UCSD-AML1 (cell line): ENCODE measurements around the gene SLC9C1.

ENCODE experiments used
- DNase-seq: peaks from one replicate; lab custom pipeline; 2025; ENCODE audit not compliant: unreplicated experiment; lab: John Stamatoyannopoulos, UW

Gene SLC9C1

GRCh38 chr3:112115806-112116383, 178.1 kb downstream of the SLC9C1 start:
- no peak for DNase-seq

- DNase-seq, result no peak
Observed at GRCh38 chr3:112115161-112115739, 178.8 kb downstream of the SLC9C1 start.

- no peak for DNase-seq
Observed at GRCh38 chr3:112114576-112115160, 179.3 kb downstream of the SLC9C1 start.

GRCh38 chr3:112111785-112112402, 182.1 kb downstream of the SLC9C1 start:
- peak; percentile 20 for DNase-seq

GRCh38 chr3:112109322-112109721, 184.7 kb downstream of the SLC9C1 start:
- no peak for DNase-seq

- no peak for DNase-seq
Observed at GRCh38 chr3:112104774-112105173, 189.2 kb downstream of the SLC9C1 start.

GRCh38 chr3:112101916-112102315, 192.1 kb downstream of the SLC9C1 start:
- DNase-seq, result no peak

- no peak for DNase-seq
Observed at GRCh38 chr3:112097378-112097777, 196.6 kb downstream of the SLC9C1 start.

- no peak for DNase-seq
Observed at GRCh38 chr3:112096176-112096575, 197.8 kb downstream of the SLC9C1 start.

GRCh38 chr3:112095731-112096130, 198.3 kb downstream of the SLC9C1 start:
- no peak for DNase-seq

- no peak for DNase-seq
Observed at GRCh38 chr3:112093180-112093522, 200.9 kb downstream of the SLC9C1 start.

GRCh38 chr3:112092496-112093179, 201.4 kb downstream of the SLC9C1 start:
- no peak for DNase-seq

- DNase-seq, result no peak
Observed at GRCh38 chr3:112090887-112091586, 203.0 kb downstream of the SLC9C1 start.
